Measurements from ENCODE around the gene USP35.
A peak's percentile ranks its signal among the peaks of the same experiment; 100 is the strongest.

The USP35 gene

GRCh38 chr11:78189851-78190250 is 1.1 kb downstream of the USP35 start:
- Histone ChIP-seq H3F3A (ENCODE audit: insufficient read depth, low read length) (no peaks in the 10 kb centered on the region), H3K27ac (ENCODE audit: low read depth, low read length, poor library complexity, severe bottlenecking) (no peak overlapping the region), H3K4me2 (ENCODE audit: low read length) (peak overlapping the region; percentile 93), H3K9ac (ENCODE audit: low read length) (no peak overlapping the region), H4K20me1 (ENCODE audit: insufficient read depth, low read length) (no peaks in the 10 kb centered on the region), H2AFZ (ENCODE audit: low read length) (no peak overlapping the region), H3K27me3 (ENCODE audit: insufficient read depth, low read length) (no peaks in the 10 kb centered on the region; the same call in 1 of the 2 replicates), H3K4me3 (ENCODE audit: low read depth, low read length, poor library complexity, severe bottlenecking) (no peak overlapping the region), H3K79me2 (ENCODE audit: insufficient read depth, low read length) (no peaks in the 10 kb centered on the region), H3K9me2 (ENCODE audit: low read depth, low read length) (no peaks in the 10 kb centered on the region), H3K9me3 (ENCODE audit: low read length) (no peaks in the 10 kb centered on the region), H3K4me1 (ENCODE audit: insufficient read depth, low read length, severe bottlenecking) (peaks cover 19% of the 10 kb centered on the region), H3K36me3 (ENCODE audit: insufficient read depth, low read length) (no peaks in the 10 kb centered on the region)
- TF ChIP-seq EZH2 (IDR thresholded peaks at IDR 0.05; ENCODE audit: borderline replicate concordance, low read length) (no peak), CTCF (IDR thresholded peaks at IDR 0.05; ENCODE audit: low read length) (no peak)

- H3K79me2 ChIP-seq (ENCODE audit: insufficient read depth, low read length), result no peaks in the 10 kb centered on the region
- no peaks in the 10 kb centered on the region for H3K9me2 ChIP-seq (ENCODE audit: low read depth, low read length)
- no peaks in the 10 kb centered on the region for H3K9me3 ChIP-seq (ENCODE audit: low read length)
- no peak for TF ChIP-seq CTCF (IDR thresholded peaks at IDR 0.05; ENCODE audit: low read length)
- no peak for TF ChIP-seq EZH2 (IDR thresholded peaks at IDR 0.05; ENCODE audit: borderline replicate concordance, low read length)
- no peak overlapping the region for H3K4me3 ChIP-seq (ENCODE audit: low read depth, low read length, poor library complexity, severe bottlenecking)
- no peak overlapping the region for H3K4me2 ChIP-seq (ENCODE audit: low read length)
- no peak overlapping the region for H3K9ac ChIP-seq (ENCODE audit: low read length)
- no peaks in the 10 kb centered on the region for H3F3A ChIP-seq (ENCODE audit: insufficient read depth, low read length)
- H3K4me1 ChIP-seq (ENCODE audit: insufficient read depth, low read length, severe bottlenecking), result peaks cover 19% of the 10 kb centered on the region
- no peaks in the 10 kb centered on the region for H3K36me3 ChIP-seq (ENCODE audit: insufficient read depth, low read length)
- H3K27me3 ChIP-seq (ENCODE audit: insufficient read depth, low read length), result no peaks in the 10 kb centered on the region; the same call in 1 of the 2 replicates
- no peak overlapping the region for H3K27ac ChIP-seq (ENCODE audit: low read depth, low read length, poor library complexity, severe bottlenecking)
- no peak overlapping the region for H2AFZ ChIP-seq (ENCODE audit: low read length)
- no peaks in the 10 kb centered on the region for H4K20me1 ChIP-seq (ENCODE audit: insufficient read depth, low read length)
Measured at GRCh38 chr11:78190374-78190773, 1.7 kb downstream of the USP35 start.

GRCh38 chr11:78190871-78191538 is 2.3 kb downstream of the USP35 start:
- Histone ChIP-seq H3K4me3 (ENCODE audit: low read depth, low read length, poor library complexity, severe bottlenecking) (no peak overlapping the region), H3K79me2 (ENCODE audit: insufficient read depth, low read length) (no peaks in the 10 kb centered on the region), H3F3A (ENCODE audit: insufficient read depth, low read length) (no peaks in the 10 kb centered on the region), H3K9ac (ENCODE audit: low read length) (no peak overlapping the region), H3K9me3 (ENCODE audit: low read length) (no peaks in the 10 kb centered on the region), H3K9me2 (ENCODE audit: low read depth, low read length) (no peaks in the 10 kb centered on the region), H2AFZ (ENCODE audit: low read length) (no peak overlapping the region), H3K27ac (ENCODE audit: low read depth, low read length, poor library complexity, severe bottlenecking) (no peak overlapping the region), H3K36me3 (ENCODE audit: insufficient read depth, low read length) (no peaks in the 10 kb centered on the region), H4K20me1 (ENCODE audit: insufficient read depth, low read length) (no peaks in the 10 kb centered on the region), H3K4me2 (ENCODE audit: low read length) (no peak overlapping the region), H3K27me3 (ENCODE audit: insufficient read depth, low read length) (no peaks in the 10 kb centered on the region; the same call in 1 of the 2 replicates), H3K4me1 (ENCODE audit: insufficient read depth, low read length, severe bottlenecking) (peaks cover 19% of the 10 kb centered on the region)
- no peak for TF ChIP-seq CTCF (IDR thresholded peaks at IDR 0.05; ENCODE audit: low read length)
- TF ChIP-seq EZH2 (IDR thresholded peaks at IDR 0.05; ENCODE audit: borderline replicate concordance, low read length), result no peak
